ENCODE results near the gene MUC5B. TPM values are rescaled to one million over a fixed set of nuclear protein-coding genes. Genes with fewer than 3 reads are reported as not detected.

Gene MUC5B
- total RNA-seq, 2 donors from 2014 or later, result not detected

DNA sequence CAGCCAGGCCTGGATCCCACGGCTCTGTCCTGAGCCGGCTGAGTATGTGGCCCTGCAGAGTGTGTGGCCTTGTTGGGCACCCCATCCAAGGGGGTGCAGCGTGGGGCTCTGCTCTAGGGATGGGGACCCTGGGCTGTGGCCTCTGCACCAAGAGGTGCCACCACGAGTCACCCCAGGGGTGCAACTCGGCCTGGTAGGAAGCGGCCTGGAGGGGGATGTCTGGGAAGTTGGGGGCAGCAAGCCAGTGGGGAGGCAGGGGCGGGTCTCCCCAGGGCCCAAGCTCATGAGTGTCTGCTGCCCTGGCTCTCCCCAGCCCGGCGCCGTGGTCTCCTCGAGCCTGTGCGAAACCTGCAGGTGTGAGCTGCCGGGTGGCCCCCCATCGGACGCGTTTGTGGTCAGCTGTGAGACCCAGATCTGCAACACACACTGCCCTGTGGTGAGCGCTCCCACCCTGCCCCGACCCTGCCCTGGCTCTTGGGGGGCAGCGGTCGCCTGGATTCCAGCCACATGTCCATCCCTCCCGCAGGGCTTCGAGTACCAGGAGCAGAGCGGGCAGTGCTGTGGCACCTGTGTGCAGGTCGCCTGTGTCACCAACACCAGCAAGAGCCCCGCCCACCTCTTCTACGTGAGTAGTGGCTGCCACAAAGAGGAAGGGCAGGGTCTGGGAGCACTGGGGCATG lies 24.2 kb upstream of the MUC5B start:
- Mint-ChIP-seq H3K27ac (no peak overlapping the region), H3K36me3 (no peaks in the 10 kb centered on the region), H3K9me3 (no peaks in the 10 kb centered on the region)
- ATAC-seq, result no peak
- DNase-seq (ENCODE audit: low spot score in 2 of 2), result no peak

DNA sequence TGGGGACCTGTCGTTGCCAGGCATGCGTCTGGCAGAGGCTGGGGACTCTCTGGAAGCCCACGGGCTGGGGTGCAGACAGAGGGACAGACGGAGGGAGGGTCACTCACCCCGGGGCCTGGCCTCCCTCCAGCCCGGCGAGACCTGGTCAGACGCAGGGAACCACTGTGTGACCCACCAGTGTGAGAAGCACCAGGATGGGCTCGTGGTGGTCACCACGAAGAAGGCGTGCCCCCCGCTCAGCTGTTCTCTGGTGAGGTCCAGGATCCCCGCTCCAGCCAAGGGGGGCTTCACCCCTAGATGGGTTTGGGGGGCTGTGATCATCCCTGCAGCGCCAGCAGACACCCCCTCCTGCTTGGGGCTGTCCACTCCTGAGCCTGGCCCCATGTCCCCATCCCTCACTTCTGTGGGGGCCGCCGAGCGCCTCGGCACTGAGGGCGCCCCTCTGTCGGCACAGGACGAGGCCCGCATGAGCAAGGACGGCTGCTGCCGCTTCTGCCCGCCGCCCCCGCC lies 23.6 kb upstream of the MUC5B start:
- Mint-ChIP-seq H3K36me3 (no peaks in the 10 kb centered on the region), H3K9me3 (no peaks in the 10 kb centered on the region), H3K27ac (no peak overlapping the region)
- peak in 1 of 2 donors; percentile 53 for DNase-seq (ENCODE audit: low spot score in 2 of 2)
- ATAC-seq, result no peak

DNA sequence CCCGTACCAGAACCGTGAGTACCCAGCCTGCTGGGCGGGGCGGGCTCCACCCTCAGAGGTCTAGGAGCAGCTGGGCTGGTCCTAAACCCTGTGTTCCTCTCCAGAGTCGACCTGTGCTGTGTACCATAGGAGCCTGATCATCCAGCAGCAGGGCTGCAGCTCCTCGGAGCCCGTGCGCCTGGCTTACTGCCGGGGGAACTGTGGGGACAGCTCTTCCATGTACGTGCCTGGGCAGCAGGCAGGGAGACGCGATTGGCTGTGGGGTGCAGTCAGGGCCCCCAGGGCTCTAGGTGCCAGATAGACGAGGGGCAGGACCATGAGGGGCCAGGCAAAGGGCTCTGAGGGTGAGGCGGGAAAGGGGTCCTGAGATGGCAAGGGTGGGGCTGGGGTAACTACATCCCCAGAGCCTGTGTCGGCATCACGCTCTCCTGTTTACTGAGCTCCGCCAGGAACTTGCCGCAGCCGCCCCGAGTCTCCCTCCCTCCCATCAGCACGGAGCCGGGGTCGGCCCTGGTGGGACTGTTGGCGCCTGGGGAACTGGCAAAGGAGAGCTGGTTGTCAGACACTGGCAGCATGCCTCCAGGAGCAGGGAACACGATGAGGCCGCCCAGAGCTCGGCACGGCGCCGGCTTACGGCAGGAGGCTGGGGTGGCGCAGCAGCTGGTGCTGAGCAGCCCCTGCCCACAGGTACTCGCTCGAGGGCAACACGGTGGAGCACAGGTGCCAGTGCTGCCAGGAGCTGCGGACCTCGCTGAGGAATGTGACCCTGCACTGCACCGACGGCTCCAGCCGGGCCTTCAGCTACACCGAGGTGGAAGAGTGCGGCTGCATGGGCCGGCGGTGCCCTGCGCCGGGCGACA lies 22.9 kb upstream of the MUC5B start:
- DNase-seq (ENCODE audit: low spot score in 2 of 2) (peak in 1 of 2 donors; percentile 51), ATAC-seq (no peak)
- Mint-ChIP-seq H3K36me3 (no peaks in the 10 kb centered on the region), H3K27ac (no peak overlapping the region), H3K9me3 (no peaks in the 10 kb centered on the region)

DNA sequence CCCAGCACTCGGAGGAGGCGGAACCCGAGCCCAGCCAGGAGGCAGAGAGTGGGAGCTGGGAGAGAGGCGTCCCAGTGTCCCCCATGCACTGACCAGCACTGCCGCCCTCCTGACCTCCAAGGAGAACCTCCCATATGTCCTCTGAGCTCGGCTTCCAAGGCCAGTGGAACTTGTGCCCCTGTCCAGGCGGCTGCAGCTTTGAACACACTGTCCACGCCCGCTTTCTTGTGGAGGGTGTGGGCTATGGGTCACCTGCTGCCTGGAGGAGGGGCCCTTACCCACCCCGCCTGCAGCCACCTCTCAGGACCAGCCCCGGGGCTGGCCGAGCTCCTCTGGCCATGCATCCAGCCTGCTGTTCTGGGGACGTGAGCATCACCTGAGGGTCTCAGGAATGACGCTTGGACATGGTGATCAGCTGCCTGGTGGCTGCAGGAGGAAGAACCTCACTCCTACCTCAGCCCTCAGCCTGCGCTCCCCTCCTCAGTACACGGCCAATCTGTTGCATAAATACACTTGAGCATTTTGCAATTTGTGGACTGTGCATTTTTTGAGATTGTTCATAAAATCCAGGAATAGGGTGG lies 22.2 kb upstream of the MUC5B start:
- H3K36me3 Mint-ChIP-seq, result no peaks in the 10 kb centered on the region
- H3K9me3 Mint-ChIP-seq, result no peaks in the 10 kb centered on the region
- ATAC-seq (no peak), DNase-seq (ENCODE audit: low spot score in 2 of 2) (peak in 1 of 2 donors; percentile 47)
- H3K27ac Mint-ChIP-seq, result no peak overlapping the region

DNA sequence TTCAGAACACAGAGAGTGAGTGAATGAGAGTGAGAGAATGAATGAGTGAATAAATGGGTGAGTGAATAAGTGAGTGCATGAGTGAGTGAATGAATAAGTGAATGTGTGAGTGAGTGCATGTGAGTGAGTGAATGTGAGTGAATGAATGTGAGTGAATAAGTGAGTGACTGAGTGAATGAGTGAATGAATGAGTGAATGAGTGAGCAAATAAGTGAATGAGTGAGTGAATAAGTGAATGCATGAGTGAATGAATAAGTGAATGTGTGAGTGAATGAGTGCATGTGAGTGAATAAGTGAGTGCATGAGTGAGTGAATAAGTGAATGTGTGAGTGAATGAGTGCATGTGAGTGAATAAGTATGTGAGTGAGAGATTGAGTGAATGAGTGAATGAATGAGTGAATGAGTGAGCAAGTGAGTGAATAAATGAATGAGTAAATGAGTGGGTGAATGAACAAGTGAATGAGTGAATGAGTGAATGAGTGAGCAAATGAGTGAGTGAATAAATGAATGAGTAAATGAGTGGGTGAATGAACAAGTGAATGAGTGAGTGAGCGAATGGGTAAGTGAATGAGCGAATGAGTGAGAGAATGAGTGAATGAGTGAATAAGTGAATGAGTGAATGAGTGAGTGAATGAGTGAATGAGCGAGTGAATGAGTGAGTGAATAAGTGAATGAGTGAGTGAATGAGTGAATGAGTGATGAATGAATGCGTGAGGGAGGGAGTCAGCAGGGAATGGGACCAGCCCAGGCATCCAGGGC lies 21.3 kb upstream of the MUC5B start:
- Mint-ChIP-seq H3K36me3 (no peaks in the 10 kb centered on the region), H3K27ac (no peak overlapping the region), H3K9me3 (no peaks in the 10 kb centered on the region)
- ATAC-seq, result no peak
- DNase-seq (ENCODE audit: low spot score in 2 of 2), result no peak

DNA sequence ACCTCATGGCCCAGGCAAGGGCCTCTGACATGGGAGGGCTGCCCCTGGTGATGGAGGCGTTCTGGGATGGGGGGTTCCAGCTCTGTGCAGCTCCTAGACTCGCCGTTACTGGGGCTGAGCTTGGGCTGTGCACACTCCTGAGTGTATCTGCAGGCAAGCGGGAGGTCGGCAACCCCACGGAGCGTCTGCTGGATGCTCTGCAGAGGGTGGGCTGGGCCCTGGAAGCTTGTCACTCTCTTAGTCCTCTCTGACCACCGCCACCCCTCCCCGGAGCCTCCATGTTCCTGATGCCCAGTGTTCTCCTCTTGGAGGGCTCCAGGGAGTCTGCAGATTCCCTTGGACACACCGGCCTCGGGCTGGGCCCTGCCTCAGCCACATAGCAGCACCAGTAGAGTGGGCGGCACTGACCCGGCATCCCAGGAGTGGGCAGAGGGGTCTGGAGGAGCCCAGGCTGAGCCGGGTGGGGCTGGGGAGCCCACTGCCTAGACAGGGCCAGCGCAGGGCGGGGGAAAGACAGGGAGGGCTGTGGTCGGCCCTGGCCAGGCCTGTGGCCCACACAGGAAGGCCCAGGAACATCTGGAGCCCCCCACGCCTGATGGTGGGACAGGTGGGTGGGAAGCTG lies 20.6 kb upstream of the MUC5B start:
- Mint-ChIP-seq H3K9me3 (no peaks in the 10 kb centered on the region), H3K27ac (no peak overlapping the region), H3K36me3 (no peaks in the 10 kb centered on the region)
- ATAC-seq (peak in 1 of 2 donors; percentile 49), DNase-seq (ENCODE audit: low spot score in 2 of 2) (peak in 1 of 2 donors; percentile 42)

DNA sequence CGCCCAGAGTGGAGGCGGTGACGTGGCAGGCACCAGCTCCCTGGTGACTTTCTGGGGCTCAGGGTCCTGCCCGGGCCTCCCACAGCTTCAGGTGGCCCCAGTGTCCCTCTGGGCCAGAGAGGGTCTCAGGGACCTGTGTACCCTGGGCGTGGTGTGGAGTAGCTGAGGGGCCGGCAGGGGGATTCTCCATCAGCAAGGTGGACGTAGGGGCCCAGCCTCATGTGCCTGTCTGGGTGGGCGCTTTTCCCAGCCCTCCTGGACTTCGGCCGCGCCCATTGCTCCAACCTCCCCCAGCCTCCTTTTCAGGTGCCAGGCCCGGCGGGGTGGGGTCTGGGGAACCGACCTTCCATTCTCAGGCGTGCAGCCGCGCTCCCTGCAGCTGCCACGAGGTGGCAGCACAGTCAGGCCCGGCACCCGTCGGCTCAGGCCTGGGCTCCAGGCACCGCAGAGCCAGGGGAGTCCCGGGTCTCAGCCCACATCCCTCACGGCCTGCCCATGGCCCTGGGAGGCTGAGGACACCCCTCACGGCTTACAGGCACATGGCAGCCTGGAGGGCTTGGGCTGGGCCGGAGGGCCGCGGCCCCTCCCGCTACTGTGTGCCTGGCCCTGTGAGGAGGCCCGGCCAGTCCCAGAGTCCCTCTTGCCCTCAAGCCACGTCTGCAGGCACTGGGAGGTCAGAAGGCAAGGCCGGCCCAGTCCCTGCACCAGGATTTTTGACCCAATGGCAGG lies 19.9 kb upstream of the MUC5B start:
- DNase-seq (ENCODE audit: low spot score in 2 of 2) (peak; percentile 66 to 79), ATAC-seq (peak; percentile 78 to 85)
- H3K27ac Mint-ChIP-seq, result no peak overlapping the region
- H3K9me3 Mint-ChIP-seq, result no peaks in the 10 kb centered on the region
- no peaks in the 10 kb centered on the region for H3K36me3 Mint-ChIP-seq

DNA sequence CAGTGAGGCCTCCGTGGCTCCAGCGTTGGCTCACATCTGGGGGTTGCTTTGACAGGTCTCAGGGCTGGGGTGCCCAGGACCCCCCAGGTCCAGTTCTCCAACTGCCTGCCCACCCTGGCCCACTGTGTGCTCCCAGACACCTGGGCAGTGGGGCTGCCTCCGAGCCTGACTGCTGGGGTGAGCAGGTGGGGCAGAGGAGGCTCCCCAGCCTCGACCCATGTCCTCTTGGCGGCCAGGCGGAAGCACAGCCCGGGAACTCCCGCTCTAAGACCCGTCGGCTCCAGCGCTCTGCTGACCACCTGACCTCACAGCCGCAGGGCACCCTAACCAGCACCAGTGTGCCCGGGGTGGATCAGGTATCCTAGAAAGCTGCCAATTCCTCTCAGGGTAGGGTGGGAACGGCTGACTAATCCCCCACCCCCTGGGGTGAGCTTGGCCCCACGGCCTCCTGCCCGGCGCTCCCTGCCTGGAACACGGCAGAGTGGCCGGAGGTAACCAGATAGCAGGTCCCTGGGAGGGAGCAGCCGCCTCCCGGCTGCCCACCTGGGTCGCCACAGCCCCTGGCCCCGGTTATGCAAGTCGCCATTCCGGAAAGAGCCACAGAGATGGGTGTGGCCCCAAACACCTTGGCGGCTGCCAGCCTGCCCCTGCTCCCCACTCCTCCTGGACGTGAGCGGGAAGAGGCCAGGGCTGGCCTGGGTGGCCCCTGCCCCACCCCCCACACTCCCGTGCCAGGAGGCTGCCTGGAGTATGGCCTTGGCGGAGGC lies 19.2 kb upstream of the MUC5B start:
- no peak overlapping the region for H3K27ac Mint-ChIP-seq
- H3K36me3 Mint-ChIP-seq, result no peaks in the 10 kb centered on the region
- no peaks in the 10 kb centered on the region for H3K9me3 Mint-ChIP-seq
- DNase-seq (ENCODE audit: low spot score in 2 of 2), result peak in 1 of 2 donors; percentile 41
- ATAC-seq, result no peak

DNA sequence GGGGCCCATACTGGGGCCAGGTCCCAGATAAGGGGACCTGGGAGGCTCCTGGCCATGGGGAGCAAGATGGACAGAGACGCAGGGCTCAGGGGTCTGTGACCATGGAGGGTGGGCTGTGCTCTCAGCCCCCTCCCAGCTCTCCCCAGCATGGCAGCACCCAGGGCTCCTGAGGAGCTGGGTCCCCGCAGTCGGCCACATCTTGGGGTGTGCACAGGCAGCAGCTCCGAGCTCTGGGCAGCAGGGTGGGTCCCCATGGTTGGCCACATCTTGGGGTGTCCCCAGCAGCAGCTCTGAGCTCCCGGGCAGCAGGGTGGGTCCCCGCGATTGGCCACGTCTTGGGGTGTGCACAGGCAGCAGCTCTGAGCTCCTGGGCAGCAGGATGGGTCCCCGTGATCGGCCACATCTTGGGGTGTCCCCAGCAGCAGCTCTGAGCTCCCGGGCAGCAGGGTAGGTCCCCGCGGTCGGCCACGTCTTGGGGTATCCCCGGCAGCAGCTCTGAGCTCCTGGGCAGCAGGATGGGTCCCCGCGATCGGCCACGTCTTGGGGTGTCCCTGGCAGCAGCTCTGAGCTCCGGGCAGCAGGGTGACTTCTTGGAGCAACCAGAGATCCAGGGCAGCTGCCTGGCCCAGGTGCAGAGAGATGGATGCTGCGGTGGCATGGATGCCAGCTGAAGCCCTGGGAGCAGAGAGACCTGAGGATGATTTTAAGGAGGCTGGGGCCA lies 18.3 kb upstream of the MUC5B start:
- Mint-ChIP-seq H3K36me3 (no peaks in the 10 kb centered on the region), H3K27ac (no peak overlapping the region), H3K9me3 (no peaks in the 10 kb centered on the region)
- no peak for ATAC-seq
- DNase-seq (ENCODE audit: low spot score in 2 of 2), result peak in 1 of 2 donors; percentile 47

DNA sequence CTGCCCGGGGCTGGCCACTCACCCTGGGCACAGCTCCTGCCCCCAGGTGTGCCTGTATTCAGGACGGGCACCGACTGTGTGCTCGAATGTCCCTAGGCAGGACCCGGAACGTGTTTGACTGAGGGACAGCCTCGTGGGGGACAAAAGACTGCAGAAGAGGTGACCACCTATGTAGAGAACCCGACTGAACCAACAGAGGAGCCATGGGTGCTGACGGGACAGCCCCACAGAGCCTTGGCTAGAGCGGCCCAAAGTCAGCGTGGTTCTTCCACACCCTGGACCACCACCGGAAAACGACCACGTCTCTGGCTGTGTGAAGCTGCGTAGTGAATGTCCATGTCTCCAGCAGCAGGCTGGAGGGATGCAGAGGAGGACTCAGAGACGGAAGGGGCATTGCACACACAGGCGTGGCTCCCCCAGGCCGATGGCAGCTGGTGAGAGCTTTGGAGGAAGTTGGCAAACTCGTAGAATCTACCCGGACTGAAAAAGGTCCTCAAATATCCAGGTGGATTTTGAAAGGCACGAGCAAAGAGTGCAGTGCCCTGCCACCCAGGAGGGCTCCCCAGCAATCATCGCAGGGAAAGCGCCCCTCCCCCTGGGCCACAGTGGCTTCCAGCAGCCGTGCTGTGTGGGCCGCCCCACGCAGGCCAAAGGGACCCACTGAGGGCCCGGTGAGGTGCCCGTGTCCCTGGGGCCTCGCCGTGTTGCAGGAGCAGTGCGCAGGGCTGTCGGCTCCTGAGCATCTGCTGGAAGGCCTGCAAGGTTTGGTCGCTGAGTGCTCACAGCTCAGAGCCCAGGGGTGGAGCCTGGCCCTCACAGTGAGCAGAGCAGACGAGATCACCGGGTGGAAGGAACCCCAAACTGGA lies 17.5 kb upstream of the MUC5B start:
- peaks cover 0 to 3% of the 10 kb centered on the region in 2 donors for H3K36me3 Mint-ChIP-seq
- peak overlapping the region in 1 of 2 donors; percentile 72 for H3K27ac Mint-ChIP-seq
- peak in 1 of 2 donors; percentile 53 for DNase-seq (ENCODE audit: low spot score in 2 of 2)
- H3K9me3 Mint-ChIP-seq, result peaks cover 0 to 4% of the 10 kb centered on the region in 2 donors
- no peak for ATAC-seq

DNA sequence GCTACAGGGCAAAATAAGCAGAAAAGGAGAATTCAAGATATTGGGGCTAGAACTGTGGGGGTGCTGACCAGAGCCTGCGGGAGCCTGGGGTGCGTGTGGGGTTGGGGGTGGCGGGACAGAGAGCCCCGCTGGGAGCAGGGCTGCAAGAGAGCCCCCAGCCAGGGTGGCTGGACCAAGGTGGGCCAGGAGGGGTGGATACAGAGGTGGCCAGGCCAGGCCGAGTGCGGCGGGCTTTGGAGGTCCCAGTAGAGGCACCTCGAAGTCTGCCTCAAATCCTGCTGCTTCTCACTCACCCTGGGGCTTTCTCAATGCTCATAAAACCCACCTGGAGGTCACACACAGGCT lies 16.9 kb upstream of the MUC5B start:
- H3K9me3 Mint-ChIP-seq, result peaks cover 2 to 7% of the 10 kb centered on the region in 2 donors
- DNase-seq (ENCODE audit: low spot score in 2 of 2) (peak in 1 of 2 donors; percentile 45), ATAC-seq (no peak)
- H3K27ac Mint-ChIP-seq, result peak overlapping the region in 1 of 2 donors; percentile 72
- peaks cover 0 to 9% of the 10 kb centered on the region in 2 donors for H3K36me3 Mint-ChIP-seq

DNA sequence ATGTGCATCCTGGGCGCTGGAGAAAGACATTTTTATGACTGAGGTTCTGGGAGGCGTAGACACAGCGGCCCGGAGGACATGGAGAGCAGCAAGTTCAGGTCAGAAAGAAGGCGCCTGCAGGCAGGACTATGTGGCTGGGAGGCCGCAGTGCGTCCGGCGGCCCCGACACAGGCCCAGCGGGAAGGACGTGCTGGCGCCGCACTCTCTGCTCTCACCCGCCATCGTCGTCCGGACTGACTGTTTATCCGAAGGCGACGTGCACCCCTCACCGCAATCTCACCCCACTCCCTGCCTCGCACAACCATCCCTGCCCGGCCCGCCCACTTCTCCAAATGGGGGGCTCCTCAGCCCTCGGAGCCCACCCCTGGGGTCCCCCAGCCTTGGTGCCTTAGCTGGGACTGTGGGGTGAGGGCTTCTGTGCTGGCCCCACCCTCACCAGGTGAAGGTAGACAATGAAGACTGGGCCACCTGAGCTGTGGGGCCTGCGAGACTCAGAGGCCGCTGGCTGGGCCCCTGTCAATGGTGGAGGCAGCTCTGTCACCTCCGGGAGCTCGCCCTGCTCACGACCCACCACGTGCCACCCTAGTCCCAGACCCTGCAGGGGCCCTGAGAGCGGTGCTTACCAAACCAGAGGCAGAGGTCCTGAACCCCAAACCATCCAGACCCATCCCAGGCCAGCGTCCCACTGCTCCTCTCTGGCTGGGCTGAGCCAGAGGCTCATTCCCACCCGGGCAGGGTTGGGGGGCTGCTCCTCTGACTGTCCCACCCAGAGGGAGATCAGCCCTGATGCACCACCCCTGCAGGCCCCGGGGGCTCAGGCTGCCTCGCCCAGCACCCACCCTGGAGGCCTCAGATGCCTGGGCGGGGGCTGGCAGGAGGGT lies 16.2 kb upstream of the MUC5B start:
- ATAC-seq (no peak), DNase-seq (ENCODE audit: low spot score in 2 of 2) (peak in 1 of 2 donors; percentile 49)
- peaks cover 5 to 16% of the 10 kb centered on the region in 2 donors for H3K36me3 Mint-ChIP-seq
- H3K27ac Mint-ChIP-seq, result no peak overlapping the region
- peaks cover 8 to 13% of the 10 kb centered on the region in 2 donors for H3K9me3 Mint-ChIP-seq

Measured in activated naive CD4-positive, alpha-beta T cell treated with anti-CD3 and anti-CD28 coated beads, Interleukin-2, amount 50 U/mL, for 72 hours (primary cell).